ENCODE results near the gene CD300LF. TPM values are rescaled to one million over a fixed set of nuclear protein-coding genes. Genes with fewer than 3 reads are reported as not detected.

The CD300LF gene
- total and polyA plus RNA-seq, 2 donors from 2014 or later = 0.49 to 3.1 TPM

- intact Hi-C loops (cut with DNase I) = no loop called here
- DNase-seq (peak in 2 of 5 donors; percentile 61 to 70), FAIRE-seq (no peak)
- Histone ChIP-seq H3K9me3 (ENCODE audit: control insufficient read depth in 2 of 3, insufficient read depth in 1 of 3, low read length in 3 of 3) (no peaks in the 10 kb centered on the region), H3K4me3 (ENCODE audit: low read length in 3 of 3) (no peak overlapping the region), H3K27me3 (ENCODE audit: control insufficient read depth, insufficient read depth, low read length) (no peaks in the 10 kb centered on the region), H3K9ac (ENCODE audit: low read length in 3 of 3) (peak overlapping the region in 1 of 3 donors; percentile 34), H3K27ac (ENCODE audit: low read depth in 2 of 2, low read length in 2 of 2) (peak overlapping the region in 1 of 2 donors; percentile 43), H3K36me3 (ENCODE audit: control insufficient read depth in 2 of 3, insufficient read depth in 3 of 3, low read length in 3 of 3) (peaks cover 0 to 2% (median 0%) of the 10 kb centered on the region in 3 donors), H3K4me1 (ENCODE audit: control insufficient read depth in 2 of 3, insufficient read depth in 2 of 3, low read depth in 1 of 3, low read length in 3 of 3) (peaks cover 2 to 52% (median 37%) of the 10 kb centered on the region in 3 donors)
- TF ChIP-seq CTCF (IDR thresholded peaks at IDR 0.05; ENCODE audit: borderline replicate concordance, extremely low read depth, insufficient read depth) = no peak
Observed at GRCh38 chr17:74758848-74759168, 46.1 kb upstream of the CD300LF start.

GRCh38 chr17:74757931-74758847 lies 45.5 kb upstream of the CD300LF start:
- H3K9me3 ChIP-seq (ENCODE audit: control insufficient read depth in 2 of 3, insufficient read depth in 1 of 3, low read length in 3 of 3) = no peaks in the 10 kb centered on the region
- H3K4me3 ChIP-seq (ENCODE audit: low read length in 3 of 3) = no peak overlapping the region
- no peaks in the 10 kb centered on the region for H3K27me3 ChIP-seq (ENCODE audit: control insufficient read depth, insufficient read depth, low read length)
- FAIRE-seq (no peak), DNase-seq (peak; percentile 73 to 90 (median 82))
- peaks cover 0 to 2% (median 0%) of the 10 kb centered on the region in 3 donors for H3K36me3 ChIP-seq (ENCODE audit: control insufficient read depth in 2 of 3, insufficient read depth in 3 of 3, low read length in 3 of 3)
- H3K4me1 ChIP-seq (ENCODE audit: control insufficient read depth in 2 of 3, insufficient read depth in 2 of 3, low read depth in 1 of 3, low read length in 3 of 3) = peaks cover 2 to 50% (median 37%) of the 10 kb centered on the region in 3 donors
- no peak for TF ChIP-seq CTCF (IDR thresholded peaks at IDR 0.05; ENCODE audit: borderline replicate concordance, extremely low read depth, insufficient read depth)
- intact Hi-C loops (cut with DNase I) = no loop called here
- peak overlapping the region in 1 of 3 donors; percentile 34 for H3K9ac ChIP-seq (ENCODE audit: low read length in 3 of 3)
- H3K27ac ChIP-seq (ENCODE audit: low read depth in 2 of 2, low read length in 2 of 2) = peak overlapping the region; percentile 63 to 79

- FAIRE-seq (no peak), DNase-seq (peak in 1 of 5 donors; percentile 73)
- H3K4me1 ChIP-seq (ENCODE audit: control insufficient read depth in 2 of 3, insufficient read depth in 2 of 3, low read depth in 1 of 3, low read length in 3 of 3) = peaks cover 2 to 50% (median 37%) of the 10 kb centered on the region in 3 donors
- TF ChIP-seq CTCF (IDR thresholded peaks at IDR 0.05; ENCODE audit: borderline replicate concordance, extremely low read depth, insufficient read depth) = no peak
- H3K36me3 ChIP-seq (ENCODE audit: control insufficient read depth in 2 of 3, insufficient read depth in 3 of 3, low read length in 3 of 3) = peaks cover 0 to 2% (median 0%) of the 10 kb centered on the region in 3 donors
- H3K4me3 ChIP-seq (ENCODE audit: low read length in 3 of 3) = no peak overlapping the region
- peak overlapping the region in 1 of 3 donors; percentile 34 for H3K9ac ChIP-seq (ENCODE audit: low read length in 3 of 3)
- H3K27me3 ChIP-seq (ENCODE audit: control insufficient read depth, insufficient read depth, low read length) = no peaks in the 10 kb centered on the region
- no peaks in the 10 kb centered on the region for H3K9me3 ChIP-seq (ENCODE audit: control insufficient read depth in 2 of 3, insufficient read depth in 1 of 3, low read length in 3 of 3)
- H3K27ac ChIP-seq (ENCODE audit: low read depth in 2 of 2, low read length in 2 of 2) = peak overlapping the region; percentile 63 to 79
- intact Hi-C loops (cut with DNase I) = no loop called here
Observed at GRCh38 chr17:74757502-74757901, 44.8 kb upstream of the CD300LF start.

All from kidney (tissue), 14 donors.